Measurements from ENCODE around the gene ECI1.
A peak's percentile ranks its signal among the peaks of the same experiment; 100 is the strongest.

ECI1 gene

DNA sequence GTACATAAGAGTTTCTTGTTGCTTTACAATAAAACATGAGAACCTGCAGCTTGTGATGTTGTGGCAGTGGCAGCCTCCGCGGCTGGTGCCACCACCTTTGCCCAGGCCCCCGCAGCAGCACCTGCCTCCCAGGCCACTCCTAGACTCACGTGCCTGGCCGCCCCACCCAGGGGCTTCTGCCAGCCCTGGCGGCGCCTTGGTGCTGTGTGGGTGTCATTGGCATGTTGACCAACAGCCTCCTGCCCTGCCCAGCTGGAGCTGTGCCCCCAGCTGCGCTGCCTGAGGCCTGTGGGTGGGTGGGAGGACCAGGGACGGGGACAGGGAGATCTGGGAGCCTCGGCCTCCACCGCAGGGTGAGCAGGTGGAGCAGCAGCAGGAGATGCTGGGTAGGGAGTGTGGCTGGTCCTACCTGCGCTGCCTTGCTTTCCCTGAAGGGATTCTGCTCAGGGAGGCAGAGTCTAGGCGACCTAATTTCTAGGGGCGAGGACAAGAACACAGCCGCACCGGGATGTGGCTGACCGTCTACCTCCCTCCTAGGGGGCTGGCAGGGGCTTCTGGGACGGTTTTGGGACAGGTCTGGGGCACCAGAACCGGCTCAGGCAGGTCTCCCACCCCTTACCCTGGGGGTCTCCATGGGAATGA is 15.6 kb downstream of the ECI1 start:
- Mint-ChIP-seq H3K4me3 (no peak overlapping the region), H3K27me3 (no peaks in the 10 kb centered on the region), H3K4me1 (ENCODE audit: low read depth) (no peaks in the 10 kb centered on the region), H3K27ac (no peak overlapping the region), H3K9me3 (ENCODE audit: low read depth) (no peaks in the 10 kb centered on the region), H3K36me3 (no peaks in the 10 kb centered on the region)

DNA sequence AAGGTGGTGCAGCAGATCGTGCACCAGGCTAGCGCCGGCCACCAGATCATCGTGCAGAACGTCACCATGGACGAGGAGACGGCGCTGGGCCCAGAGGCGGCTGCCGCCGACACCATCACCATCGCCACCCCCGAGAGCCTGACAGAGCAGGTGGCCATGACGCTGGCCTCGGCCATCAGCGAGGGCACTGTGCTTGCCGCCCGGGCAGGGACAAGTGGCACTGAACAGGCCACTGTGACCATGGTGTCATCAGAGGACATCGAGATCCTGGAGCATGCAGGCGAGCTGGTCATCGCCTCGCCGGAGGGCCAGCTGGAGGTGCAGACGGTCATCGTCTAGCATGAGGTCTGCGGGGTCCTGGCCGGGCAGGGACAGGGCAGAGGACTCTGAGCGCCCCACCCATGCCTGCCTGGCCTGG is 16.1 kb downstream of the ECI1 start:
- Mint-ChIP-seq H3K27me3 (no peaks in the 10 kb centered on the region), H3K9me3 (ENCODE audit: low read depth) (no peaks in the 10 kb centered on the region), H3K4me1 (ENCODE audit: low read depth) (no peaks in the 10 kb centered on the region), H3K4me3 (no peak overlapping the region), H3K27ac (no peak overlapping the region), H3K36me3 (no peaks in the 10 kb centered on the region)

DNA sequence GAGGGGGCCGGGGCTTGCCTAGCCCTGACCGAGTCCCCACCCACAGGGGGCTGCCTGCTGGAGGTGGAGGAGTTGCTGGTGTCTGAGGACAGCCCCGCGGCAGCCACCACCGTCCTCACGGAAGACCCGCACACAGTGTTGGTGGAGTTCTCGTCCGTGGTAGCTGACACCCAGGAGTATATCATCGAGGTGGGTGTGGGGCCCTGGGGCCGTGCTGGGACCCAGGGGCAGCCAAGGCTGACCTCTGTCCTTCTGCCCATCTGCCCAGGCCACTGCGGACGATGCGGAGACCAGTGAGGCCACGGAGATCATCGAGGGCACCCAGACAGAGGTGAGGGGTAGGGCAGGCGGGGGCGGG is 16.6 kb downstream of the ECI1 start:
- Mint-ChIP-seq H3K4me1 (ENCODE audit: low read depth) (no peaks in the 10 kb centered on the region), H3K4me3 (no peak overlapping the region), H3K36me3 (no peaks in the 10 kb centered on the region), H3K27me3 (no peaks in the 10 kb centered on the region), H3K27ac (no peak overlapping the region), H3K9me3 (ENCODE audit: low read depth) (no peaks in the 10 kb centered on the region)

DNA sequence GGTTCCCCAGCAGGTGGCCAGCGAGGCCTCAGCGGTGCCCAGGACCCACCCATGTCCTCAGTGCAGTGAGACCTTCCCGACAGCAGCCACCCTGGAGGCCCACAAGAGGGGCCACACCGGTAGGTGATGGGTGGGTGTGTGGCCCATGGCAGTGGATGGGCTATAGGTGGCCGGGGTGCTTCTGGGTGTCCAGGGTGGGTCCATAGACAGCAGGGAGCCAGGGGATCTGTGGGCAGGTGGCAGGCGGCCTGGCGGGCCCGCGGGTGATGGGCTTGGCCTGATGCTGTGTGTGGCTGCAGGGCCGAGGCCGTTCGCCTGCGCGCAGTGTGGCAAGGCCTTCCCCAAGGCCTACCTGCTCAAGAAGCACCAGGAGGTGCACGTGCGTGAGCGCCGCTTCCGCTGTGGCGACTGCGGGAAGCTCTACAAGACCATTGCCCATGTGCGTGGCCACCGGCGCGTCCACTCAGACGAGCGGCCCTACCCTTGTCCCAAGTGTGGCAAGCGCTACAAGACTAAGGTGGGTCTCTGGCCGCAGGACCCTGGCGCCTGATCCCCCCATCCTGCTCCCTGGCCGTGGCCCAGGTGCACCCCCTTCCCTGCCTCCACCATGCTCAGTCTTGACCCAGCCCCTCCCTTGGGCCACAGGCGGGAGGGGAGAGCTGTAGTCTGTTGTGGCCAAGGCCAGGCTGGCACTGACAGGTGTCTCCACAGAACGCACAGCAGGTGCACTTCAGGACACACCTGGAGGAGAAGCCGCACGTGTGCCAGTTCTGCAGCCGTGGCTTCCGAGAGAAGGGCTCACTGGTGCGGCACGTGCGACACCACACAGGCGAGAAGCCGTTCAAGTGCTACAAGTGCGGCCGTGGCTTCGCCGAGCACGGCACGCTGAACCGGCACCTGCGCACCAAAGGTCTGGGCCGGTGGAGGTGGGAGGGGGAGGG is 17.2 kb downstream of the ECI1 start:
- Mint-ChIP-seq H3K4me1 (ENCODE audit: low read depth) (no peaks in the 10 kb centered on the region), H3K27ac (no peak overlapping the region), H3K27me3 (no peaks in the 10 kb centered on the region), H3K36me3 (no peaks in the 10 kb centered on the region), H3K4me3 (no peak overlapping the region), H3K9me3 (ENCODE audit: low read depth) (no peaks in the 10 kb centered on the region)

DNA sequence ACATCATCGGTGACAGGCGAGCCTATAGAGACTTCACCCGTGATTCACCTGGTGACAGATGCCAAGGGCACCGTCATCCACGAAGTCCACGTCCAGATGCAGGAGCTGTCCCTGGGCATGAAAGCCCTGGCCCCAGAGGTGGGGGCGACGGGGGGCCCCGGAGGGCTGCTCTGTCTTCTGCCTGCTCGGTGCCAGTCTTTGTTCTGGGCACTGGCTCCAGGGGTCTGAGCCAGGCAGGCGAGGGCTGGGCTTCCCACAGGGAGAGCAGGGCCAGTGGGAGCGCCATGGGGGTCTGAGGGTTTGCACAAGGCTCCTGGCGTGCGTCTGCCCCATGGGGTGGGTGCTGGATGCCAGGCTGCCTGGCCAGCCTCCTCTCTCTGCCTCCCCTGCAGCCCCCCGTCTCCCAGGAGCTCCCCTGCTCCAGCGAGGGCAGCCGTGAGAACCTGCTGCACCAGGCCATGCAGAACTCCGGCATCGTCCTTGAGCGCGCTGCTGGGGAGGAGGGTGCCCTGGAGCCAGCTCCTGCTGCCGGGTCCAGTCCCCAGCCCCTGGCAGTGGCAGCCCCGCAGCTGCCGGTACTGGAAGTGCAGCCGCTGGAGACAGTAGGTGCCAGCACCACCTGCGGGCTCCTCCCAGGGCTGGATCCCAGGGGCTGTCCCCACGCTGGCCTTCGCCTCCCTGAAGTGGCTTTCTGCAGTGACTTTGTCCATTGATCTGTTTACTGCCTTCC is 18.2 kb downstream of the ECI1 start:
- H3K27ac Mint-ChIP-seq = no peak overlapping the region
- no peaks in the 10 kb centered on the region for H3K27me3 Mint-ChIP-seq

DNA sequence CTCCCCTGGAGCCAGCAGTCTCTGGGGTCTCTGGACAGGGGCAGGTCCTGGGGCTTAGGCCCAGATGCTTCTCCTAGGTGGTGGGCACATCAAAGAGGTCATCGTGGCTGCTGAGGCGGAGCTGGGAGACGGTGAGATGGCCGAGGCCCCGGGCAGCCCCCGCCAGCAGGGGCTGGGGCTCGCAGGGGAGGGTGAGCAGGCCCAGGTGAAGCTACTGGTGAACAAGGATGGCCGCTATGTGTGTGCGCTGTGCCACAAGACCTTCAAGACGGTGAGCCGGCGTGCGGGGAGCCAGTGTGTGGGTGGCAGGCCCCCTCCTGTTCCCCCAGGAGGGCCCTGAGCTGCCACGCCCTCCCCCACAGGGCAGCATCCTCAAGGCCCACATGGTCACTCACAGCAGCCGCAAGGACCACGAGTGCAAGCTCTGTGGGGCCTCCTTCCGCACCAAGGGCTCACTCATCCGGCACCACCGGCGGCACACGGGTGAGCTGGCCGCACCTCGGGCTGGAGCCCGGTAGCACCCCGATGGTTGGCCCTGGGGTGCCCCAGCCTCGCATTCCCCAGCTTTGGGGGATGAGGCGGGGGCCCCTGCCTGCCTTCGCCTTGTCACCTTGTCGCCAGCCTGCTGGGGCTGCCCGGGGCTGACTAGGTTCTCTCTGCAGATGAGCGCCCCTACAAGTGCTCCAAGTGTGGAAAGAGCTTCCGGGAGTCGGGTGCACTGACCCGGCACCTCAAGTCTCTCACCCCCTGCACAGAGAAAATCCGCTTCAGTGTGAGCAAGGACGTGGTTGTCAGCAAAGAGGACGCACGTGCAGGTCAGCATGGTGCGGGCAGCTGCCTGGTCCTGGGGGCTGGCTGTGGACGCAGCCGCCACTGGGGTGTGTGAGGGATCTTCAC is 19.0 kb downstream of the ECI1 start:
- H3K4me1 Mint-ChIP-seq (ENCODE audit: low read depth) = no peaks in the 10 kb centered on the region
- no peaks in the 10 kb centered on the region for H3K36me3 Mint-ChIP-seq
- H3K27me3 Mint-ChIP-seq = no peaks in the 10 kb centered on the region
- no peaks in the 10 kb centered on the region for H3K9me3 Mint-ChIP-seq (ENCODE audit: low read depth)
- no peak overlapping the region for H3K27ac Mint-ChIP-seq
- no peak overlapping the region for H3K4me3 Mint-ChIP-seq

More for the DNA sequence above, 18.2 kb downstream of the ECI1 start:
- Mint-ChIP-seq H3K36me3 (no peaks in the 10 kb centered on the region), H3K4me3 (no peak overlapping the region), H3K9me3 (ENCODE audit: low read depth) (no peaks in the 10 kb centered on the region), H3K4me1 (ENCODE audit: low read depth) (no peaks in the 10 kb centered on the region)

DNA sequence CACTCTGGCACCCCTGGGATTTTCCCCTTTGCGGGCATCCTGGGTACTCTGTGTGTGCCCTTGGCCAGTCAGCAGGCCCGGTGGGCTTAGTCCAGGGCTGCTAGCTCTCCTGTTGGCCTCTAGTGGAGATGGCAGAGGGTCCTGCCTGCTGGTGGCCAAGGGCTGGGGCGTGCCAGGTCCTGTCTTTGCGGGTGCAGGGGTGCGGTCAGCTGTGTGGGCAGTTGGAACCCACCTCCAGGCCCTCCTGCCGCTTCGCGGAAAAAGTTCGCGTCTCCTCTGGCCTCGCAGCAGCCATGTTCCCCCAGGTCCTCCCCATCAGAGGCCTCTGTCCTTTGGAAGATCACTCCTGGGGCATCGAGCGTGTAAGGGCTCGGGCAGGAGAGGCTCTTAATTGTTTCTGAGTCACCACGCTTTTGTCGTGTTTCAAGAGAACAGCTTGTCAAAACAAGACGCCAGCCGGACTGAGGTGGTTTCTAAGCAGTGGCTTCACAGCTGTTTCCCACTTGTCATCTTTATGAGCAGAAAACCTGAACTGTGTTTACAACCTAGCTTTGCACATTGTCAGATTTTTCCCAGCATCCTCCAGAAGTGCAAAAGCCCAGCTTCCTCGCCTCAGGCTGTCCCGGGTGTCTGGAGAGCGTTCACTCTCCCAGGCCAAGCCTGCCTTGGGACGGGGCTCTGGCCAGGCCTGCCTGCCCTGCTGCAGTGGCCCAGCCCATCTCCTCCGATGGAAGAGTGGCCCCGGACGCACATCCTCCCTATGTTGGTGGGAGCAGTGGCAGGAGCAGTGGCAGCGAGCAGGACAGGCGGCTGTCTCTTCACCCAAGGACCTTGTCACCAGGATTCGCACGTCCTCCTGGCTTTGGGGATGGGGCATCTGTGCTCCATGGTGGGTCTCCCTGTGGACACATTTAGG is 20.1 kb downstream of the ECI1 start:
- no peaks in the 10 kb centered on the region for H3K36me3 Mint-ChIP-seq
- no peaks in the 10 kb centered on the region for H3K4me1 Mint-ChIP-seq (ENCODE audit: low read depth)
- H3K4me3 Mint-ChIP-seq = no peak overlapping the region
- no peaks in the 10 kb centered on the region for H3K9me3 Mint-ChIP-seq (ENCODE audit: low read depth)
- H3K27ac Mint-ChIP-seq = no peak overlapping the region
- H3K27me3 Mint-ChIP-seq = no peaks in the 10 kb centered on the region

DNA sequence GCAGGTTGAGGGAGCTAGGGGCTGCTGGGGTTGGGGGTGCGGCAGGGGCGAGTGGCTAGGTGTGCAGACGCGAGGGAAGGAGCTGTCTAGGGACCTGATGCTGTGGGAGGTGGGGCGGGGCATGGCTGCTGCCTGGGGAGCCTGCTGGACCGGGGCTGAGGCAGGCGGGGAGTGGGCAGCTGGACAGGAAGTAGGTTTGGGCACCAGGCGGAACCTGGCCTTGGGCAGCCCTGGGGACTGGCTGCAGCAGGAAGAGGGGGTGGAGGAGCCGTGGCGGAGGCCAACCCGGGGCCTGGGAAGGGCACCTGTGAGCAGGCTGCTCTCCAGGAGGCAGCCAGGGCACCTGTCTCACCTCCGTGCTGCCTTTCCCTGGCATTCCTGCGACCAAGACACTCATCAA is 21.0 kb downstream of the ECI1 start:
- H3K27ac Mint-ChIP-seq = no peak overlapping the region
- no peaks in the 10 kb centered on the region for H3K27me3 Mint-ChIP-seq
- no peaks in the 10 kb centered on the region for H3K36me3 Mint-ChIP-seq
- no peak overlapping the region for H3K4me3 Mint-ChIP-seq
- H3K9me3 Mint-ChIP-seq (ENCODE audit: low read depth) = no peaks in the 10 kb centered on the region
- H3K4me1 Mint-ChIP-seq (ENCODE audit: low read depth) = peaks cover 5% of the 10 kb centered on the region

DNA sequence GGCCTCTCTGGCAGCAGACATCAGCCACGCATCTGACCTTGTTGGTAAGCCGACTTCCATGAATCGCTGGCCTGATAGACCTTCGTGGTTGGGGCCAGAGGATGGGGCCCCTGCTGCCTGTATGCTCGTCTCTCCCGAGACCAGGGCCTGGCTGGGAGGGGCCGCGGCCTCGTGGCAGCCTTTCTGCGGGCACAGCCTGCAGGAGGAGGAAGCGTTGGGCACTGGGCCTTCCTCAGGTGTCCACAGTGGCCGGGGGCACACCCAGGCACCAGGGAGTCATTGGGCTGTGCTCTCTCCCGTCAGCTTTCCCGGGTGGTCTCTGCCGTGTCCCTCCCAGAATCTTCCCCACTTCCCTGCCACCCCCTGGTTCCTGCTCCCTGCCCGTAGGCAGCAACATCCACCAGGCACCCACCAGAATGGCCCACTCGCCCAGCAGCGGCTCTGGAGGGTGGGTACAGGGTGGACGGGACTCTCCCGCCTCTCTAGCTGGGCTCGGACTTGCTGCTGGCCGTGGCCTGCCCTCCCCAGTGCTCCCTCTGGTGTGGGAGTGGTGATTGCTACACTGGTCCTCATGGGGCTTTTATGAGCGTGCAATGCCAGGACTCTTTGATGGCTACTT is 21.6 kb downstream of the ECI1 start:
- peaks cover 7% of the 10 kb centered on the region for H3K4me1 Mint-ChIP-seq (ENCODE audit: low read depth)
- H3K4me3 Mint-ChIP-seq = no peak overlapping the region
- H3K36me3 Mint-ChIP-seq = no peaks in the 10 kb centered on the region
- no peaks in the 10 kb centered on the region for H3K9me3 Mint-ChIP-seq (ENCODE audit: low read depth)
- no peaks in the 10 kb centered on the region for H3K27me3 Mint-ChIP-seq
- no peak overlapping the region for H3K27ac Mint-ChIP-seq

DNA sequence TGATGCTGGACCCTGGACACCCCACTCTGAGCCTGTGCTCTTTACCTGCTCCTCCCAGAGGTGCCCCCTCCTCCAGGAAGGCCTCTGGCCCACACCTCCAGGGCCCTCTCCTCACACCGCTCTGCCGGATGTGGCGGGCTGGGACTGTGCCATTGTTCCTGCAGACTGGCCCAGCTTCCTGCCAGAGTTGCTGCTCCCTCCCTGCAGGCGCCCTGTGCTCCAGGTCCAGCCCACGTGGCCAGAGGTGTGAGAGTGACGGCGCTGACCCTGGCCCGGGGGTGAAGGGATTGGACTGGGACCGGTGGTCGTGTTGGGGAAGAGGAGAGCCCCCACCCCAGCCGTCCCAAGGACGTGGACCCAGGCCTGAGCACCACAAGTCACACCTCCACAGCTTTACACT is 22.3 kb downstream of the ECI1 start:
- H3K36me3 Mint-ChIP-seq = no peaks in the 10 kb centered on the region

DNA sequence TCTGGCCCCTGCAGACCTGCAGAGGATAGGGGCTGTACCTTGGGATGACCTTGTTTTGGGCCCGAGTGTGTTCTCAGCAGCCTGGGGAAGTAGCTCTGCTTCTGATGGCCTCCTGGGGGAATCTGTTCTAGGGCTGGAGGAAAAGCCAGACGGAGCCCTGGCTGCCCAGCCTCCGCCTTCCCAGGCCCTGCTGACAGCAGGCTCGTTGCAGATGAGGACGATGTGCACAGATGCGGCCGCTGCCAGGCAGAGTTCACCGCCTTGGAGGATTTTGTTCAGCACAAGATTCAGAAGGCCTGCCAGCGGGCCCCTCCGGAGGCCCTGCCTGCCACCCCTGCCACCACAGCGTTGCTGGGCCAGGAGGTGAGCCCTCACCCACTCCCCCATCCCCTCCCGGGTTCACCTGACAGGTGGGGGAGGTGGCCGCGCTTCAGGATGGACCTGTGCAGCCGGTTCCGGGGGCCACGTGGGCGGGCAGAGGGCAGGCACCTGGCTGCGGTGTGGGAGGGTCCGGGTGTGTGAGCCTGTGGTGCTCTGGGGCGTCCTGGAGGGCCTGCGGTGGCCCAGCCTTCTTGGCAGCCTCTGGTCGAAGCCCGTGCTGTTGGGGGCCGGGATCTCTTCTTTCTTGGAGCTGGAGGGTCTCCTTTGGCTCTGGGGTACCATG is 23.1 kb downstream of the ECI1 start:
- H3K27me3 Mint-ChIP-seq = no peaks in the 10 kb centered on the region
- no peak overlapping the region for H3K4me3 Mint-ChIP-seq
- H3K27ac Mint-ChIP-seq = no peak overlapping the region

More for the DNA sequence above, 22.3 kb downstream of the ECI1 start:
- Mint-ChIP-seq H3K4me1 (ENCODE audit: low read depth) (peaks cover 11% of the 10 kb centered on the region), H3K27ac (no peak overlapping the region), H3K4me3 (no peak overlapping the region), H3K9me3 (ENCODE audit: low read depth) (no peaks in the 10 kb centered on the region), H3K27me3 (no peaks in the 10 kb centered on the region)

DNA sequence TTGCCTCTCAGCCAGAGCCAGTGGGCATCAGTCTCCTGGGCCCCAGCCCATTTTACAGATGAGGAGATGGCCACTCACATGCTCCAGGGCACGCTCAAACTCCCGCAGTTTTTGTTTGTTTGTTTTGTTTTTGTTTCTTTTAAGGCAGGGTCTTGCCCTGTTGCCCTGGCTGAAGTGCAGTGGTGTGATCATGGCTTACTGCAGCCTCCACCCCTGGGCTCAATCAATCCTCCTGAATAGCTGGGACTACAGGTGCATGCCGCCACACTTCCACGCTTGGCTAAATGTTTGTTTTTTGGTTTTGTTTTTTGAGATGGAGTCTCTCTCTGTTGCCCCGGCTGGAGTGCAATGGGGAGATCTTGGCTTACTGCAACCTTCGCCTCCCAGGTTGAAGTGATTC is 24.5 kb downstream of the ECI1 start:
- Mint-ChIP-seq H3K9me3 (ENCODE audit: low read depth) (no peaks in the 10 kb centered on the region), H3K4me3 (no peak overlapping the region), H3K27ac (no peak overlapping the region)

More for the DNA sequence above, 23.1 kb downstream of the ECI1 start:
- H3K4me1 Mint-ChIP-seq (ENCODE audit: low read depth) = peaks cover 12% of the 10 kb centered on the region
- H3K9me3 Mint-ChIP-seq (ENCODE audit: low read depth) = no peaks in the 10 kb centered on the region
- H3K36me3 Mint-ChIP-seq = no peaks in the 10 kb centered on the region

DNA sequence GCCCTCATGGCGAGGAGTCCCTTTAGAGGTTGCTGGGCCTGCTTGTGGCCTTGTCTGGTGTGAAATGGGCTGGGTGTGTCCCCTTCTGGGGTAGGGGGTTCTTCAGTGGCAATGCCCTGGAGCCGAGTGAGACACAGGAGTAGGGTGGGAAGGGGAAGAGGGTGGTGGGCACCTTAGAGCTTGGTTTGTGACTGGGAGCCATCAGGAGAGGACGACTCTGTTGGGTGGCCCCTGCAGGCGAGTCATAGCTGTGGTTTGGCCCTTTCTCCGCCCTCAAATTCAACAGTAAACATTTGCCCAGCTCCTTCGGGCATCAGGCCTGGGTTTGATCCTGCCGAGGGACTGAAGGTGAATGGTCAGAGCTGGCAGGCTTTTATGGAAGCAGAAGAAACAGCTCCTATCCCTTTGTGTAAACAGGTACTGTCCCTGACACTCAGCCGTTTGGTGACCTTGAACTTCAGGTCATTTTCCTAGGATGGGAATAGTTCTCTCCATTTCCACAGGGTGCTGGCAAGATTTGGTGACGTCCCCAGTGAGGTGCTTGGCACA is 25.1 kb downstream of the ECI1 start:
- Mint-ChIP-seq H3K4me3 (peak overlapping the region; percentile 40), H3K27me3 (no peaks in the 10 kb centered on the region), H3K9me3 (ENCODE audit: low read depth) (no peaks in the 10 kb centered on the region), H3K36me3 (no peaks in the 10 kb centered on the region), H3K27ac (no peak overlapping the region), H3K4me1 (ENCODE audit: low read depth) (peaks cover 12% of the 10 kb centered on the region)

More for the DNA sequence above, 24.5 kb downstream of the ECI1 start:
- Mint-ChIP-seq H3K27me3 (no peaks in the 10 kb centered on the region), H3K4me1 (ENCODE audit: low read depth) (peaks cover 12% of the 10 kb centered on the region), H3K36me3 (no peaks in the 10 kb centered on the region)

Data from activated naive CD8-positive, alpha-beta T cell (primary cell).